Measurements from ENCODE around the gene KCNH4.

DNA sequence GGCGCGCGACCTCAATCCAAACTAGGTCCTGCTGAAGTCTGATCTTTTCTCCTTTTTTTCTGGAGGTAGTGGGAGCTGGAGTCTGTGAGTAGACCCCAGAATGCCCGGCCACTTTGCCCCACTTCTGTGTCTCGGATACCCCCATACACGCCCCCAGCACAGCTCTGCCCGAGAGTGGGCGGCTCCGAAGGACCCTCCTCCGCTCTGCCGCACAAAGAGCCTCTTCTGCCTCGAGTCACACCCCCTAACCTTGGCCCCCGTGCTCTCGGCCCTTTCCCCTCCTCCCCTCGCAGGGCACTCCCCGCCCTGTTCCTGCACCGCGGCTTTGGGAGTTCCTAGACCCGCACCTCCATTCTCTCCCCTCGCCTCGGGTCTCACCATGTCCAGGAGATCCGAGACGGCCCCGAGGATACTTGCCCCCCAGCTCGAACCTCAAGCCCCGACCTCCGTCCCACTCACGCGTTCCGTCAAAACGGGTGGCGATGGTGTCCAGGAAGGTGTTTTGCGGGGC, 476 bp downstream of the KCNH4 start:
- TF ChIP-seq POLR2A (IDR thresholded peaks at IDR 0.05), result no peak
- no peak for TF ChIP-seq CTCF (IDR thresholded peaks at IDR 0.05)

All from body of pancreas (tissue), 4 donors.